ENCODE data around the gene GCNT4. TPM values are rescaled to one million over a fixed set of nuclear protein-coding genes. Genes with fewer than 3 reads are reported as not detected.

Gene GCNT4
- total and polyA plus RNA-seq, 2 donors (not counting 3 experiments of a cell fraction or from before 2014, with no cell fraction given): not detected

- no peak overlapping the region for H3K4me3 ChIP-seq (replicated peaks in 1 of 3; ENCODE audit: insufficient read depth in 1 of 3, low read depth in 1 of 3, low read length in 3 of 3)
- intact Hi-C loops (cut with micrococcal nuclease) (loop anchor here (10.0 kb wide), 3 partner anchors 175 to 655 kb away; partner anchors contain the start of genes ANKRD31 and POC5), dilution Hi-C loops (cut with MboI; ENCODE audit: extremely low pct_ligation_motif_present, low sequenced_read_pairs) (no loop called here)
- H4K20me1 ChIP-seq (replicated peaks; ENCODE audit: control insufficient read depth, extremely low read depth, insufficient read depth, low read length): no peaks in the 10 kb centered on the region
- no peaks in the 10 kb centered on the region for H3K4me1 ChIP-seq (ENCODE audit: control insufficient read depth, extremely low read depth, insufficient read depth, low read length)
- H3K79me2 ChIP-seq (ENCODE audit: control insufficient read depth, insufficient read depth, low read length): no peaks in the 10 kb centered on the region
- H3K27ac ChIP-seq (ENCODE audit: insufficient read depth, low read depth, low read length): no peak overlapping the region
- BruUV-seq (replicated peaks): no TSS peak
- POLR2A ChIA-PET: no interaction called here
- H3K9ac ChIP-seq (replicated peaks; ENCODE audit: extremely low read depth, insufficient read depth, low read length): no peak overlapping the region
- CTCF ChIA-PET: interaction anchor here (0.8 to 2.7 kb wide), 4 partner anchors 10 to 176 kb away, joined by 3 to 13 read pairs (median 3); no protein-coding TSS in a partner anchor
- H3K27me3 ChIP-seq (ENCODE audit: control insufficient read depth in 2 of 2, insufficient read depth in 2 of 2, low read length in 2 of 2): no peaks in the 10 kb centered on the region
- H3K4me2 ChIP-seq (ENCODE audit: insufficient read depth, low read length): no peak overlapping the region
- no peaks in the 10 kb centered on the region for H3K9me1 ChIP-seq (replicated peaks; ENCODE audit: control insufficient read depth, extremely low read depth, insufficient read depth, low read length)
- H3K9me3 ChIP-seq (replicated peaks; ENCODE audit: control insufficient read depth, insufficient read depth, low read length): no peaks in the 10 kb centered on the region
- FAIRE-seq (no peak), DNase-seq (ENCODE audit: low read depth, low spot score) (no peak)
- no peak overlapping the region for H2AFZ ChIP-seq (ENCODE audit: low read depth, low read length)
- no peaks in the 10 kb centered on the region for H3K36me3 ChIP-seq (ENCODE audit: control insufficient read depth in 2 of 2, extremely low read depth in 1 of 2, insufficient read depth in 2 of 2, low read length in 2 of 2)
- no peak for TF ChIP-seq MYC (IDR thresholded peaks at IDR 0.05; ENCODE audit: low read depth, low read length)
- TF ChIP-seq GATA2 (IDR thresholded peaks at IDR 0.05; ENCODE audit: insufficient read depth, insufficient read length, low read depth, low read length): no peak
- TF ChIP-seq, protein P1, sequence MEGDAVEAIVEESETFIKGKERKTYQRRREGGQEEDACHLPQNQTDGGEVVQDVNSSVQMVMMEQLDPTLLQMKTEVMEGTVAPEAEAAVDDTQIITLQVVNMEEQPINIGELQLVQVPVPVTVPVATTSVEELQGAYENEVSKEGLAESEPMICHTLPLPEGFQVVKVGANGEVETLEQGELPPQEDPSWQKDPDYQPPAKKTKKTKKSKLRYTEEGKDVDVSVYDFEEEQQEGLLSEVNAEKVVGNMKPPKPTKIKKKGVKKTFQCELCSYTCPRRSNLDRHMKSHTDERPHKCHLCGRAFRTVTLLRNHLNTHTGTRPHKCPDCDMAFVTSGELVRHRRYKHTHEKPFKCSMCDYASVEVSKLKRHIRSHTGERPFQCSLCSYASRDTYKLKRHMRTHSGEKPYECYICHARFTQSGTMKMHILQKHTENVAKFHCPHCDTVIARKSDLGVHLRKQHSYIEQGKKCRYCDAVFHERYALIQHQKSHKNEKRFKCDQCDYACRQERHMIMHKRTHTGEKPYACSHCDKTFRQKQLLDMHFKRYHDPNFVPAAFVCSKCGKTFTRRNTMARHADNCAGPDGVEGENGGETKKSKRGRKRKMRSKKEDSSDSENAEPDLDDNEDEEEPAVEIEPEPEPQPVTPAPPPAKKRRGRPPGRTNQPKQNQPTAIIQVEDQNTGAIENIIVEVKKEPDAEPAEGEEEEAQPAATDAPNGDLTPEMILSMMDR (IDR thresholded peaks at IDR 0.05; ENCODE audit: extremely low read depth in 1 of 2, insufficient read depth in 1 of 2, low read depth in 1 of 2, low read length in 2 of 2): no peak
- no peak for TF ChIP-seq POLR2AphosphoS5 (IDR thresholded peaks at IDR 0.05; ENCODE audit: insufficient read depth, low read depth, low read length)
- no peak for TF ChIP-seq POLR2A (IDR thresholded peaks at IDR 0.05; ENCODE audit: low read depth, low read length)
- no peak for TF ChIP-seq JUN (IDR thresholded peaks at IDR 0.05; ENCODE audit: borderline replicate concordance, insufficient read depth, insufficient read length, low read depth)
- no peak for TF ChIP-seq FOS (IDR thresholded peaks at IDR 0.05; ENCODE audit: borderline replicate concordance, insufficient read depth, low read length)
- TF ChIP-seq MAX (IDR thresholded peaks at IDR 0.05; ENCODE audit: insufficient read depth, insufficient read length): no peak
- TF ChIP-seq EZH2 (IDR thresholded peaks at IDR 0.05; ENCODE audit: borderline replicate concordance, low read depth, low read length, severe bottlenecking): no peak
Observed at GRCh38 chr5:75059912-75060545, 7.7 kb upstream of the GCNT4 start.
